Left lung (tissue), 10 donors: Measurements from ENCODE around the gene CDH13. TPM values are rescaled to one million over a fixed set of nuclear protein-coding genes. Genes with fewer than 3 reads are reported as not detected.
A peak's percentile ranks its signal among the peaks of the same experiment; 100 is the strongest.

ENCODE experiments used
- ATAC-seq: fragments of 200-7000 bp; cut with Tn5 transposase; one replicate; pipeline ENCODE4 v1.9.1; 2020; ENCODE audit warnings: moderate library complexity
- DNase-seq, 4 donors: peaks; one replicate each; pipeline ENCODE4 v3.0.0-alpha.2; 2013 to 2020
- H3K27ac ChIP-seq, 2 donors: fragments of 200-600 bp; sonication (generic) in 1 of 2; one replicate each; pipeline versions ENCODE4 v1.5.0 to v1.8.0; 2020 to 2021
- H3K27me3 ChIP-seq, 2 donors: fragments of 200-600 bp; sonication (generic) in 1 of 2; one replicate each; pipeline versions ENCODE4 v1.5.0 to v1.8.0; 2020 to 2021
- H3K36me3 ChIP-seq, 2 donors: fragments of 200-600 bp; sonication (generic) in 1 of 2; one replicate each; pipeline versions ENCODE4 v1.5.0 to v1.8.0; 2020 to 2021
- H3K4me1 ChIP-seq, 2 donors: fragments of 200-600 bp; one replicate each; pipeline ENCODE4 v1.8.0; 2021
- H3K4me3 ChIP-seq, 2 donors: fragments of 200-600 bp; sonication (generic) in 1 of 2; one replicate each; pipeline versions ENCODE4 v1.5.0 to v1.8.0; 2020 to 2021; ENCODE audit warnings: mild to moderate bottlenecking in 1 of 2
- H3K9me3 ChIP-seq, 2 donors: fragments of 200-600 bp; sonication (generic) in 1 of 2; one replicate each; pipeline versions ENCODE4 v1.5.0 to v1.8.0; 2020 to 2021
- CTCF ChIP-seq, 2 donors: fragments of 200-600 bp; sonication (generic) in 1 of 2; IDR thresholded peaks; one replicate each; pipeline versions ENCODE4 v1.5.0 to v1.8.0; 2021; ENCODE audit warnings: antibody characterized with exemption in 2 of 2
- intact Hi-C, 2 donors: fragments of 100-400 bp; cut with DNase I; formaldehyde crosslinking; loops; one replicate each; pipeline versions ENCODE4 v1.11.2 to v1.14.2; 2022
- polyA plus RNA-seq, 6 donors: library from polyadenylated mRNA; unstranded; fragments of 120-200 nt; gene quantifications; one replicate each; pipeline ENCODE4 v1.2.1, GENCODE V29; 2013; ENCODE audit not compliant: insufficient read length in 6 of 6
- total RNA-seq, 2 donors: library from RNA; stranded (reverse); fragmentation: NEBNext Ultra II Directional; extraction: Animal tissue kit (Norgen Biotek cat#: 25700); gene quantifications; one replicate each; pipeline ENCODE4 v1.2.1, GENCODE V29; 2021
- donor health status: DM: no; HTN: yes; CAD: no.
- donor health status: DM: no; HTN: no; CAD: no.

CDH13 gene
- total and polyA plus RNA-seq, 8 donors = 2.7 to 20.3 (median 3.2) TPM

- TF ChIP-seq CTCF (IDR thresholded peaks at IDR 0.05) = no peak
- H3K4me1 ChIP-seq = no peaks in the 10 kb centered on the region
- peaks cover 0 to 6% of the 10 kb centered on the region in 2 donors for H3K27me3 ChIP-seq
- H3K27ac ChIP-seq = no peak overlapping the region
- intact Hi-C loops = no loop called here
- ATAC-seq (no peak), DNase-seq (no peak)
- peaks cover 0 to 12% of the 10 kb centered on the region in 2 donors for H3K9me3 ChIP-seq
- no peaks in the 10 kb centered on the region for H3K36me3 ChIP-seq
- H3K4me3 ChIP-seq = no peak overlapping the region
These were observed 28.0 kb upstream of the CDH13 start for GRCh38 chr16:82598771-82599170.

- DNase-seq = no peak
- no peak overlapping the region for H3K27ac ChIP-seq
- TF ChIP-seq CTCF (IDR thresholded peaks at IDR 0.05) = no peak
- no peaks in the 10 kb centered on the region for H3K4me1 ChIP-seq
- ATAC-seq = no peak
- no peaks in the 10 kb centered on the region for H3K27me3 ChIP-seq
- H3K9me3 ChIP-seq = peaks cover 0 to 12% of the 10 kb centered on the region in 2 donors
- intact Hi-C loops = no loop called here
- H3K4me3 ChIP-seq = no peak overlapping the region
- no peaks in the 10 kb centered on the region for H3K36me3 ChIP-seq
These were observed 24.7 kb upstream of the CDH13 start for GRCh38 chr16:82601989-82602640.

GRCh38 chr16:82603784-82604411, 22.9 kb upstream of the CDH13 start:
- peaks cover 0 to 10% of the 10 kb centered on the region in 2 donors for H3K9me3 ChIP-seq
- intact Hi-C loops = no loop called here
- DNase-seq = peak in 1 of 4 donors; percentile 65
- H3K27ac ChIP-seq = no peak overlapping the region
- peak; percentile 73 for ATAC-seq
- H3K36me3 ChIP-seq = no peaks in the 10 kb centered on the region
- no peaks in the 10 kb centered on the region for H3K4me1 ChIP-seq
- no peak overlapping the region for H3K4me3 ChIP-seq
- TF ChIP-seq CTCF (IDR thresholded peaks at IDR 0.05) = peak; percentile 34 to 38
- no peaks in the 10 kb centered on the region for H3K27me3 ChIP-seq

GRCh38 chr16:82605076-82605475, 21.7 kb upstream of the CDH13 start:
- H3K36me3 ChIP-seq = no peaks in the 10 kb centered on the region
- no peaks in the 10 kb centered on the region for H3K27me3 ChIP-seq
- DNase-seq = no peak
- H3K4me1 ChIP-seq = no peaks in the 10 kb centered on the region
- H3K9me3 ChIP-seq = peaks cover 0 to 8% of the 10 kb centered on the region in 2 donors
- no peak overlapping the region for H3K27ac ChIP-seq
- no peak for TF ChIP-seq CTCF (IDR thresholded peaks at IDR 0.05)
- ATAC-seq = no peak
- intact Hi-C loops = no loop called here
- H3K4me3 ChIP-seq = no peak overlapping the region

- Histone ChIP-seq H3K27ac (no peak overlapping the region), H3K27me3 (no peaks in the 10 kb centered on the region), H3K9me3 (peaks cover 0 to under 1% of the 10 kb centered on the region in 2 donors), H3K4me1 (no peaks in the 10 kb centered on the region), H3K4me3 (no peak overlapping the region), H3K36me3 (no peaks in the 10 kb centered on the region)
- intact Hi-C loops = no loop called here
- no peak for TF ChIP-seq CTCF (IDR thresholded peaks at IDR 0.05)
- no peak for DNase-seq
- no peak for ATAC-seq
These were observed 20.7 kb upstream of the CDH13 start for GRCh38 chr16:82605863-82606620.
